DMS53 (cell line): ENCODE measurements around the gene CROCC.
"Not testable (repeated sequence)": the region's sequence is repeated elsewhere in the genome, so short reads cannot be mapped to it uniquely, and the experiment has no call there.

Experiments
- DNase-seq: peaks from one replicate; lab custom pipeline; 2025; lab: John Stamatoyannopoulos, UW

CROCC gene

DNA sequence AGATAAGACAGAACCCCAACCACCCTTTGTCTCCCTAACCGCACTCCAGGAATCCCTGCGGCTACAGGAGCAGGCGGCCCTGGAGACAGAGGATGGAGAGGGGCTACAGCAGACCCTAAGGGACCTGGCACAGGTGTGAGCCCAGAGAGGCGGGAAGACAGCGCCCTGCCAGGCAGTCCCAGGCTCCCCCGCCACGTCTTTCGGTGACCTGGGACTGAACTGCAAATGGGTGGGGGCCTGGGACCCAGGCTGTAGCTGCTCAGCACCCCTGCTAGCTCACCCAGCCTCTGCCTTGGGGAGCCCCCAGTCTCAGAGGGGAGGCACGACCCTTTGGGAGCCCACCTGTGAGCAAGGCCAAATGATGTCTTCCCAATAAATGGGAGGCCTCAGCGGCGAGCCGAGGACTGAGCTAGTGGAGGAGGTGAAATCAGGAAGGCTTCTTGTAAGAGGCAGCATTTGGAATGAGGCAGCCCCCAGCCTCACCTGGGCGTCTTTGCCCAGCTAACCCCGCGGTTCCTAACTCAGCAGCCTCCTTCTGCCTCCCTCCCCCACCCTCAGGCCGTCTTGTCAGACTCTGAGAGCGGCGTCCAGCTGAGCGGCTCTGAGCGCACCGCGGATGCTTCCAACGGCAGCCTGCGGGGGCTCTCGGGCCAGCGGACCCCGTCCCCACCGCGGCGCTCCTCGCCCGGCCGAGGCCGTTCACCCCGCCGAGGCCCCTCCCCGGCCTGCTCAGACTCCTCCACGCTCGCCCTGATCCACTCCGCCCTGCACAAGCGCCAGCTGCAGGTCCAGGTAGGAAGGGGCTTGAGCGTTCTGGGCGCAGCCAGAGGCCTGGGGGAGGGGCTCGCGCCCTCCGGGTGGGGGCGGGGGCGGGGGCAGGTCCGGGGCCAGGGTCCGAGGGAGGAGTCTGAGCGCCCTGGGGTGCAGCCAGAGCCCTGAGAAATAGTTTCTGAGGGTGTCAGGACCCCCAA is 16.9 kb downstream of the CROCC start:
- DNase-seq = no peak

DNA sequence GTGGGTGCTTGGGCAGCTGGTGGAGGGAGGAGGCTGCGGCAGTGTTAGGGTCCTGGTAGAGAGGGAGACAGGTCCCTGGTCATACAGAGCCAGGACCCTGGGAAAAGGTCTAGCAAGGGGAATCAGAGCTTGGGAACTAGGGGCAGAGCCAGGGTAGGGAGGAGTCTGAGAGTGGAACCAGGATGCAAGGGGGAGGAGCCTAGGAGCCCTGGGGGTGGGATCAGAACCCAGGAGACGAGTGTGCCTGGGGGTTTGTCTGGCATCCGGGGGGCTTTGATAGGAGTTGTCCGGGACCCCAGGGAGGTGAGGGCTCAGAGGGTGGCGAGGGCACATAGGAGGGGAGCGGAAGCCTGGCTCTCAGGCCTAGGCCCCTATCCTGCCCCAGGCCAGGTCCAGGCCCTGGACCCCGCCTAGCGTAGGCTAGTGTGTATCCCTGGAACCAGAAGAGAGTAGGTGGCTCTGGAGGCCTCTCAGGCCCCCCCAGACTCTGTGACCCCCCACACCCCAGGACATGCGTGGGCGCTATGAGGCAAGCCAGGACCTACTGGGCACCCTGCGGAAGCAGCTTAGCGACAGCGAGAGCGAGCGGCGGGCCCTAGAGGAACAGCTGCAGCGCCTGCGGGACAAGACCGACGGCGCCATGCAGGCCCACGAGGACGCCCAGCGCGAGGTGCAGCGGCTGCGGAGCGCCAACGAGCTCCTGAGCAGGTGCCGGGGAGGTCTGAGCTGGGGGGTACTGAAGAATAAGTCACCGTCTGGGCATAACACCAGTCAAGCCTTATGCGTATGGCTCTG is 17.9 kb downstream of the CROCC start:
- DNase-seq = not testable (repeated sequence)

DNA sequence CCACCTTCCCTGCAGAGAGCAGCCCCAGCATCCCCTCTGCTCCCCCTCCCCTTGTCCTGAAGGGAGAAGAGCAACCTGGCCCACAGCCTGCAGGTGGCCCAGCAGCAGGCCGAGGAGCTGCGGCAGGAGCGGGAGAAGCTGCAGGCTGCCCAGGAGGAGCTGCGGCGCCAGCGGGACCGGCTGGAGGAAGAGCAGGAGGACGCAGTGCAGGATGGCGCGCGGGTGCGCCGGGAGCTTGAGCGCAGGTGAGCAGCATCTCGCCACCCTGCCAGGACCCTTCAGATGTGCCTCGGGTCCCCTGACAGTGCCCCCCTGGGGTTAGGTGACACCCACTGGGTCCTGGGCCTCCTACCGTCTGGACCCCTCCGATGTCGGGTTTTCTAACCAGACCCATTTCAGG is 22.3 kb downstream of the CROCC start:
- DNase-seq = no peak

DNA sequence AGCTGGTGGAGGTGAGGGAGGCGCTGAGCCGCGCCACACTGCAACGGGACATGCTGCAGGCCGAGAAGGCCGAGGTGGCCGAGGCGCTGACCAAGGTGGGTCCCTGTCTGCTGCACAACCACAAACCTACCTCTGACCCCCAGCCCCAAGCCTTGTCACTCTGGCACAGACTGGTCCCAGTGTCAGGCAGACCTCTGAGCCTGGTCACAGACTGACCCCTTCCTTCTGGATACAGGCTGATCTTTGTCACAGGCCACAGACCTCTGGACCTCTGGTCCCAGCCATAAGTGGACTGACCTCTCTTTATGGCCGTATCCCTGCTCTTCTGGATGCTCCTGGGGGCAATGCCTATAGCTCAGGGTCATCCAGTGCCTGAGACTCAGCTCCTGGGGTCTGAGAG is 23.8 kb downstream of the CROCC start:
- DNase-seq = not testable (repeated sequence)

DNA sequence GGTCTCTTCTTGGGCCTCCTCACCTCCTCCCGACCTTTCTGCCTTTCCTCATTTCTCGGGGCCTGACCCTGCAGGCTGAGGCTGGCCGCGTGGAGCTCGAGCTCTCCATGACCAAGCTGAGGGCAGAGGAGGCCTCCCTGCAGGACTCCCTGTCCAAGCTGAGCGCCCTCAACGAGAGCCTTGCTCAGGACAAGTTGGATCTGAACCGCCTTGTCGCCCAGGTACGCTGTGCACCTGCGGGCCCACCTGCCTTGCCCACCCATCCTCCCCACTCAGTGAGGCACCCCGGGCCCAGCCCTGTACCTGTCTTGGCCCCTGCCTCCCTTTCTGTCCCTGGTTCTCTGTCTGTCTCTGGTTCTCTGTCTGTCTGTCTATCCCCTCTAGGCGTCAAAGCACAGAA is 24.5 kb downstream of the CROCC start:
- not testable (repeated sequence) for DNase-seq

DNA sequence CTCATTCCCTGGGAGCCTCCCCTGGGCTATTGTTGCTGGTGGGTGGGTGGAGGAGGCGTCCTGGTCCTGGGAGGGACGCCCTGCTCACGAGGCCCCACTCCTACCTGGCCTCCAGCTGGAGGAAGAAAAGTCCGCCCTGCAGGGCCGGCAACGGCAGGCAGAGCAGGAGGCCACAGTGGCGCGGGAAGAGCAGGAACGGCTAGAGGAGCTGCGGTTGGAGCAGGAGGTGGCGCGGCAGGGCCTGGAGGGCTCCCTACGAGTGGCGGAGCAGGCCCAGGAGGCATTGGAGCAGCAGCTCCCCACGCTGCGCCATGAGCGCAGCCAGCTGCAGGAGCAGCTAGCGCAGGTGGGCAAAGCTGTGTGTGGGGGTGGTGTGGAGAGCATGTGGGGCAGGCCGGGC is 24.9 kb downstream of the CROCC start:
- DNase-seq = no peak

DNA sequence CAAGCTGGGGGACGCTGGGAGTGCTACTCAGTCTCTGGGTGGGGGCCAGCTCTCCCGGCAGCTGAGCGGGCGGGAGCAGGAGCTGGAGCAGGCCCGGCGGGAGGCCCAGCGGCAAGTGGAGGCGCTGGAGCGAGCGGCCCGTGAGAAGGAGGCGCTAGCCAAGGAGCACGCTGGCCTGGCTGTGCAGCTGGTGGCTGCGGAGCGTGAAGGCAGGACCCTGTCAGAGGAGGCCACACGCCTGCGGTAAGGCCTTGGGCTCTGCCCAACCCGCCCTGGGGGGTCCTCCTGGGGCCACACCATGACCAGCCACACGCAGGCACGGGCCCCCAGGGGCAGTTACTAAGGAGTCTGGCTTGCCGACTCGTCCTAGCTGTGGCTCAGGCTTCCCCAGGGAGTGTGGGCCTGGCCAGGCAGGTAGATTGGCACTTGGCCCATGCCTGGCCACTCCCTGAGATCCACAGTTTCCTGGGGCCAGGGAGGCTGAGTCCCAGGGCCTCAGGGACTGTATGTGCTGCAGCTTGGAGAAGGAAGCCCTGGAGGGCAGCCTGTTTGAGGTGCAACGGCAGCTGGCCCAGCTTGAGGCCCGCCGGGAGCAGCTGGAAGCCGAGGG is 26.7 kb downstream of the CROCC start:
- DNase-seq = peak; percentile 43

DNA sequence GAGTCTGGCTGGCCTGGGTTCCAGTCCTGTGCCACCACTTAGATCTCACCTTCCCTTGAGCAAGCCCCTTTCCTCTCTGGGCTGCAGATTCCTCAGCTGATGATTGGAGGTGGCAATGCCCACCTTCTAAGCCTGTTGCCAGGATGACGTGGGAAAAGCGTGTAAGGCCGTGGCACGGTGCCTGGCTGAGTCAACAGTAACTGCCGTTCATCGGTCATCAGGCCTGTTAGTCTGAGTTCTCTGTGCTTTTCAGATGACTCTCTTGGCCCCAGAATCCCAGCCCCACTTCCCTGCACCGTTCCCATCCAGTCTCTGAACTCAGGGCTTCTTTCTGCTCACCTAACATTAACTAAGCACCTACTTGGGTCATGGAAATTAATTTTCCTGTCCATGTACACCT is 27.3 kb downstream of the CROCC start:
- not testable (repeated sequence) for DNase-seq

DNA sequence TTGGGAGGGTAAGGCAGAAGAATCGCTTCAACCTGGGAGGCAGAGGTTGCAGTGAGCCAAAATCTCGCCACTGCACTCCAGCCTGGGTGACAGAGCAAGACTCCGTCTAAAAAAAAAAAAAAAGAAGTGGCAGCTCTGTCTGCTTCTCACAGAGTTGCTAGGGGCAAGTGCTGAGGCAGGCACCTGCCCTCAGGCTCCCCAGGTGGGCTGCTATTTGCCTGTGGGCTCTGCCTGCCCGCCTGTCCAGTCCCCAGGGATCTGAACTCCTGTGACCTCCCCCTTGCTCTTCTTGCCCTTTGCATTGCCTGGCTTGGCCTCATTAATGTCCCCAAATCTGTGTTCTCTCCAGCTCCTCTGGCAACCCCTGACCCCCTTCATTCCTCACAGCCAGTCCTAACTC is 30.6 kb downstream of the CROCC start:
- DNase-seq = not testable (repeated sequence)

DNA sequence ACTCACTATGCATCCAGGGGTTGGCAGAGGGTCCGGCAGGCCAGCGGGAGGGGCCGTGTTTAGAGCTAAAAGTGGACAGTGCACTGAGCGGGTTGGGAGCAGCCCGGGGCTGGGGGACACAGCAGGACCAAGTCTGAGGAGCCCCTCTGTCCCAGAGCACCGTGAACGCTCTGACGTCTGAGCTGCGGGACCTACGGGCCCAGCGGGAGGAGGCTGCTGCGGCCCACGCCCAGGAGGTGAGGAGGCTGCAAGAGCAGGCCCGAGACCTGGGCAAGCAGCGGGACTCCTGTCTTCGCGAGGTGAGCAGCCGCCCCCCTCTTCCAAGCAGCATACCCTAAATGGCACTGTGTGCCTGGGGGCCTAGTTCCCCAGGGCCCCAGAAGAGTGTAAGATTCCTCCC is 32.8 kb downstream of the CROCC start:
- no peak for DNase-seq

DNA sequence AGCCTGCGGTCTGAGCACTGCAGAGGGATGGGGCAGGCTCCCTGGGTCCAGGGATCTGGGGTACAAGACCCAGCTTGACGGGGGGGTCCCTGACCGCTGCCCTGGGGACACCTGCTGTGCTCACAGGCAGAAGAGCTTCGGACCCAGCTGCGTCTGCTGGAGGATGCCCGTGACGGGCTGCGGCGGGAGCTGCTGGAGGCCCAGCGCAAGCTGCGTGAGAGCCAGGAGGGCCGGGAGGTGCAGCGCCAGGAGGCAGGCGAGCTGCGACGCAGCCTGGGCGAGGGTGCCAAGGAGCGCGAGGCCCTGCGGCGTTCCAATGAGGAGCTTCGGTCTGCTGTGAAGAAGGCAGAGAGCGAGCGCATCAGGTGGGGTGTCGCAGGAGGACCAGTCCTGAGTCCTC is 33.5 kb downstream of the CROCC start:
- no peak for DNase-seq

DNA sequence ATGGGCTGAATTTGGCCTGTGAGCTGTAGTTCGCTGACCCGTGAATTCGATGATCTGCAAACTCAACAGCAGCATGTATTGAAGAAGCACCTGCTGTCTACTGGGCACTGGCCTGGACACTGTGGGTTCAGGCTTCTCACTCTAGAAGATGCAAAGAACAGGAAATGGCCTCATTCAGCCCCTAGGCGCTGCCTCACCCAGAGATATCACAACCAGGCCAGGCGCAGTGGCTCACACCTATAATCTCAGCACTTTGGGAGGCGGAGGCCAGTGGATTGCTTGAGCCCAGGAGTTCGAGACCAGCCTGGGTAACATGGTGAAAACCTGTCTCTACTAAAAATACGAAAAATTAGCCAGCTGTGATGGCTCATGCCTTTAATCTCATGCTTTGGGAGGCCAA is 35.0 kb downstream of the CROCC start:
- DNase-seq = no peak

DNA sequence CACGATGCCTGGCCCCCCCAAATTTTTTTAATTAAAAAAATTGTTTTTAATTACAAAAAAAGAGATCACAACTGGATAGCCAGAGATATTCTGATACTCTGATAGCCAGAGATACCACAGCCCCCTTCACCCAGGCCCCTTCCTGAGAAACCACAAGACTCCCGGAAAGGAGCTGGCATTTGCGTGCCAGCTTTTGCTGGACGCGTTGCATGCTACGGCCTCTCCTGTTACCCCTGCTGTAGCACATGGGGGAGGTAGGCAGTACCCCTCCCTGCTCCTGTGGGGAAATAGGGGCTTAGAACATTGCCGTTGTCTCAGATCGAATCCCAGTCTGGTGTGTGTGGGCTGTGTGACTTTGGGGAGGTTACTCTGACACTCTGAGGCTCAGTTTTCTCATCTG is 36.0 kb downstream of the CROCC start:
- DNase-seq = no peak

DNA sequence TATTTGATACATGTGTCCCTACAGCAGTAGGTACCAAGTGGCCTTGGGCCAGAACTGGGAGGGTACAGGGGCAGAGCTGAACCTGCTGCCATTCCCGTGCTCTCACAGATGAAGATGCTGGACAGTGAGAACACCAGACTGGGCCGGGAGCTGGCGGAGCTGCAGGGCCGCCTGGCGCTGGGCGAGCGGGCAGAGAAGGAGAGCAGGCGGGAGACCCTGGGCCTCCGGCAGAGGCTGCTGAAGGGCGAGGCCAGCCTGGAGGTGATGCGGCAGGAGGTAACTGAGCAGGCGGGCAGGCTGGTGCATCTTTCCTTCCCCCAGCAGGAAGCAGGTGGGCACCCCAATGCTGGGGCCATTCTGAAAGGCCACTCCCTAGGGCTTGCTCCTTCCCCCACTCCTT is 36.7 kb downstream of the CROCC start:
- no peak for DNase-seq

DNA sequence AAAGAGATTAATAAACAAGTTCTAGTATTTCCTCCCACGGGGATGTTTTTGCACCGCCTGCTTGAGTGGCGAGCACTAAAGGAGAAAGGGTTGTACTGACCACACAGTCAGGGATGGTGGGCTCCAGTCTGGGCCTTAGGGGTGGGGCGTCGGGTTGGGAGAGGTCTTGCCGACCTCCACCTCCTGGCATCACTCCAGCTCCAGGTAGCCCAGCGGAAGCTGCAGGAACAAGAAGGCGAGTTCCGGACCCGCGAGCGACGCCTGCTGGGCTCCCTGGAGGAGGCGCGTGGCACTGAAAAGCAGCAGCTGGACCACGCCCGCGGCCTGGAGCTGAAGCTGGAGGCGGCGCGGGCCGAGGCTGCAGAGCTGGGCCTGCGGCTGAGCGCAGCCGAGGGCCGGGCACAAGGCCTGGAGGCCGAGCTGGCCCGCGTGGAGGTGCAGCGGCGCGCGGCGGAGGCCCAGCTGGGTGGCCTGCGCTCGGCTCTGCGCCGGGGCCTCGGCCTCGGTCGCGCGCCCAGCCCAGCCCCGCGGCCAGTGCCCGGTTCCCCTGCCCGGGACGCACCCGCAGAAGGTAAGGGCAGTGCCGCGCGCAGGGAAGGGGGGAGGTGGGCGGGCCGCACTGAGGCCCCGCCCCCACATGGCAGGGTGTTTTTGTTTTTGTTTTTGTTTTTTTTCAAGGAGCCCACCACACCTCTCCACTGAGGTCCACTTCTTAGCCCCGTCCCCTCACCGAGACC is 39.0 kb downstream of the CROCC start:
- peak; percentile 97 for DNase-seq

DNA sequence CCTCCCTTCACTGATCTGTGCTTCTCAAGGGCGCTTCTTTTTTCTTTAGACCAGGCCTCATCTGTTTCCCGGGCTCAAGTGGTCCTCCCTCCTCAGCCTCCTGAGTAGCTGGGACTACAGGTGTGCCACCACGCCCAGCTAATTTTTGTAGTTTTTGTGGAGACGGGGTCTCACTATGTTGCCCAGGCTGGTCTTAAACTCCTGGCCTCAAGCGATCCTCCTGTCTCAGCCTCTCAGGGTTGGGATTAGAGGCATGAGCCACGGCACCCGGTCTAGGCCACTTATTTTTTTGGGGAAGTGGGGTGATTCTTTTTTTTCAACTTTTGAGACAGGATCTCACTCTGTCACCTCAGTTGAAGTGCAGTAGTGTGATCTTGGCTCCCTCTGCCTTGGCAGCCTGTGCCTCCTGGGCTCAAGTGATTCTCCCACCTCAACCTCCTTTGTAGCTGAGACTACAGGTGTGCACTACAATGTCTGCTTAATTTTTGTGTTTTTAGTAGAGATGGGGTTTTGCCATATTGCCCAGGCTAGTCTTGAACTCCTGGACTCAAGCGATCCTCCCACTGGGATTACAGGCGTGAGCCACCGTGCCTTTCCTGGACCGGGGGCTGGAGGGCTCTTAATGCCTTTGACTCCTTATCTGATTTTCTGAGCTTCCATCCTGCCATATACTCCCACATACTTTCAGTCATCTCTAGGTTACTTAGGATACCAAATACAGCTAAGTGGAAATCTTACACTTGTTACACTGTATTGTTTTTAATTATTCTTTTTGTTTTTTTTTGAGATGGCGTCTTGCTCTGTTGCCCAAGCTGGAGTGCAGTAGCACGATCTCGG is 39.8 kb downstream of the CROCC start:
- DNase-seq = no peak

DNA sequence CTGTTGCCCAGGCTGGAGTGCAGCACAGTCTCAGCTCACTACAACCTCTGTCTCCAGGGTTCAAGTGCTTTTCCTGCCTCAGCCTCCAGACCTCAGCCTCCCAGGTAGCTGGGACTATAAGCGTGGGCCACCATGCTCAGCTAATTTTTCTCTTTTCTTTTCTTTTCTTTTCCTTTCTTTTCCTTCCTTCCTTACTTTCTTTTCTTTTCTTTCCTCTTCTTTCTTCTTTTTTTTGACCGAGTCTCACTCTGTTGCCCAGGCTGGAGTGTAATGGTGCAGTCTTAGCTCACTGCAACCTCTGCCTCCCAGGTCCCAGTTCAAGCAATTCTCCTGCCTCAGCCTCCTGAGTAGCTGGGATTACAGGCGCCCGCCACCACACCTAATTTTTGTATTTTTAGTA is 42.4 kb downstream of the CROCC start:
- DNase-seq = not testable (repeated sequence)

DNA sequence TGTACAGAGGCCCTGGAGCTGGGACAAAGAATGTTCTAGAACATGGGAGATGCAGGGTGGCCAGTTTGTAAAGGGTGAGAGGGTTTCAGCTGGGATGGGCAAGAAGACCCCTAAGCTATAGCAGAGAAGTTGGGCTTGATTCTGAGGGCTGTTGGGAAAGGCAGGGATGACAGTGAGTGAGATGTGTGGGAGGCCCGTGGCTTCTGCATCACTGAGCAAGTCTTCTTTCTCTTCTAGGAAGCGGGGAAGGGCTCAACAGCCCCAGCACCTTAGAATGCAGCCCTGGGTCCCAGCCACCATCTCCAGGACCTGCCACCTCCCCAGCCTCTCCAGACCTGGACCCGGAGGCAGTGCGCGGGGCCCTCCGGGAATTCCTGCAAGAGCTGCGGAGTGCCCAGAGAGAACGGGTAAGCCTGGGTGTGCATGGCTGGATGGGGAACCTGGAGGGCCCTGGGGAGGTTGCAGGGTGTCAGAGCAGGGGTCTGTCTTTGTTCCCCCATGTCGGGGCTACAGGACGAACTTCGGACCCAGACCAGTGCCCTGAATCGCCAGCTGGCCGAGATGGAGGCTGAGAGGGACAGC is 43.8 kb downstream of the CROCC start:
- no peak for DNase-seq

DNA sequence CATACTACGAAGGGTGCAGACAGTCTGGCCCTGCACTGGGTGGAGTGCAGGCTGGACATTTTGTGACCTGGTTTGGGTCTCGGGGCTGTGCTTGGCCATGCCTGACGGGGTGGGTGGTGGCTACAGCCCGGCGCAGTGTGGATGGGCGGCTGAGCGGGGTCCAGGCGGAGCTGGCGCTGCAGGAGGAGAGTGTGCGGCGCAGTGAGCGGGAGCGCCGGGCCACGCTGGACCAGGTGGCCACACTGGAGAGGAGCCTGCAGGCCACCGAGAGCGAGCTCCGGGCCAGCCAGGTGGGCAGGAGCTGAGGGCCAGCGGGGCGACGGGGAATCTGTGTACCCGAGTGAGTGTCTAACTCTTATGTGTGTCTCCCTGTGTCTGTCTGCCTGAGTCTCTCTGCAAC is 44.6 kb downstream of the CROCC start:
- DNase-seq = no peak

DNA sequence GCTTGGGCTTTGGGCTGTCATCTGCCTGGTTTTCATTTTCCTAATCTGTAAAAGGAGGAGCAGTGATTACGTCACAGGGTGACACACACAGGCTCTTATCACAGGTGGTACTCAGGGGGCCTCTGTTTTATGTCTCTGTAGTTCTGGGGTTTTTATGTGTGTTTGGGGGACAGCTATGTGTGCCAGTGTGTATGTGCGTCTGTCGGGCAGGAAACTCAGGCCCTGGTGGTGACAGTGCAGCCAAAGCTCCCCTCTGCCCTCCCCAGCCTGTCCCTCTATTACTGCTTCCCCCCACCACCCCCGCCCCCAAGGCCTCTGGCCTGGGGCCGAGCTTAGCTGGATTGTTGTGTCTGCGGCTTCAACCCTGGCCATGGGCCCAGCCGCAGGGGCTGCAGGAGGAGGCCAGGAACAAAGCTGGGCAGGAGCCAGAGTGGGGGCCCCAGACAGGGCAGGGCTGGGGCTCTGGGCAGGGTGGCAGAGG is 45.4 kb downstream of the CROCC start:
- DNase-seq = no peak

DNA sequence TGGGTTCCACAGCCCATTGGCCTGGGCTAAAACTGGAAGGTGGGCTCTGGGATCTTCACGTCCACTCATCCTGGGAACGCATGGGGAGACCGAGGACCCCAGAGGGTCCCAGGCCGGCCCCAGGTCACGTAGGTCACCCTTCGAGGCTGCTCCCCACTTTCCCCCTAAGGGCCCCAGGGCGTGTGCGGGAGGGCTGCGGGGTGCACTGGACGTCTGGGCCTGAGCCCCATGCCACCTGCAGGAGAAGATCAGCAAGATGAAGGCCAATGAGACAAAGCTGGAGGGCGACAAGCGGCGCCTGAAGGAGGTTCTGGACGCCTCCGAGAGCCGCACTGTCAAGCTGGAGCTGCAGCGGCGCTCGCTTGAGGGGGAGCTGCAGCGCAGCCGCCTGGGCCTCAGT is 46.2 kb downstream of the CROCC start:
- no peak for DNase-seq
